HCT116 (cell line): ENCODE measurements around the gene FRMD7. TPM values are rescaled to one million over a fixed set of nuclear protein-coding genes. Genes with fewer than 3 reads are reported as not detected.

Experiments
- ATAC-seq: fragments of 200-7000 bp; cut with Tn5 transposase; 2 replicates; pipeline ENCODE4 v1.9.1; 2020; ENCODE audit warnings: mild to moderate bottlenecking, moderate library complexity
- BruUV-seq: library from RNA; stranded (reverse); fragments of 400-500 nt; replicated peaks from 2 replicates; lab custom pipeline; 2021; lab: Mats Ljungman, UMichigan
- CTCF ChIA-PET: fragments of 300-600 bp; sonication (Branson Sonifier 250); formaldehyde crosslinking; loops from one replicate; lab custom pipeline; 2021; ENCODE audit warnings: antibody characterized with exemption; lab: Charles Lee
- POLR2A ChIA-PET: fragments of 300-600, 350-600 bp; sonication (Branson Sonifier 250); formaldehyde crosslinking; loops from one replicate; lab custom pipeline; 2021; ENCODE audit warnings: antibody characterized with exemption; lab: Charles Lee
- RAD21 ChIA-PET, 2 experiments: fragments of 300-600 bp; sonication (Branson Sonifier 250); formaldehyde crosslinking; loops; one replicate each; lab custom pipeline; 2023; ENCODE audit warnings: low total read pairs in 2 of 2; ENCODE audit not compliant: uncharacterized antibody in 2 of 2, unreplicated experiment in 2 of 2, low non-redundant PET in 1 of 2; lab: Charles Lee
- DNase-seq: peaks from one replicate; pipeline ENCODE4 v3.0.0-alpha.2; 2010; ENCODE audit warnings: low read depth, low spot score
- H2AFZ ChIP-seq: fragments of 200-600 bp; shearing (Covaris generic), sonication (generic); 2 replicates; pipeline ENCODE4 v1.6.1; 2017; ENCODE audit warnings: low read depth, mixed run types, mixed read lengths, antibody characterized with exemption, low read length; ENCODE audit not compliant: poor library complexity, severe bottlenecking
- H3K27ac ChIP-seq: 2 replicates; pipeline ENCODE4 v1.5.1; 2012; ENCODE audit warnings: low read depth, low read length
- H3K27me3 ChIP-seq: fragments of 200-600 bp; sonication (generic); 2 replicates; pipeline ENCODE4 v1.6.1; 2016; ENCODE audit warnings: mixed run types, low read length, mixed read lengths; ENCODE audit not compliant: insufficient read depth
- H3K36me3 ChIP-seq, 2 experiments: fragments of 200-500 bp in 1 of 2; fragments of 200-600 bp in 1 of 2; sonication (Bioruptor generic) in 1 of 2; sonication (generic) in 1 of 2; 2 replicates each; pipeline versions ENCODE4 v1.5.1 to v1.6.1; 2014 to 2016; ENCODE audit warnings: low read length in 2 of 2, inconsistent platforms in 1 of 2, mixed read lengths in 1 of 2, mixed run types in 1 of 2; ENCODE audit not compliant: insufficient read depth in 2 of 2, control insufficient read depth in 1 of 2
- H3K4me1 ChIP-seq, 2 experiments: fragments of 200-600 bp in 1 of 2; sonication (generic) in 1 of 2; 2 replicates each; pipeline versions ENCODE4 v1.5.1 to v1.6.1; 2012 to 2017; ENCODE audit warnings: low read length in 2 of 2, inconsistent platforms in 1 of 2, mild to moderate bottlenecking in 1 of 2, mixed read lengths in 1 of 2, mixed run types in 1 of 2, moderate library complexity in 1 of 2; ENCODE audit not compliant: insufficient read depth in 2 of 2, control insufficient read depth in 1 of 2
- H3K4me2 ChIP-seq: fragments of 200-600 bp; sonication (generic); 2 replicates; pipeline ENCODE4 v1.6.1; 2017; ENCODE audit warnings: mixed run types, low read length, mixed read lengths
- H3K4me3 ChIP-seq, 2 experiments: fragments of 200-600 bp in 1 of 2; sonication (generic) in 1 of 2; replicated peaks in 1 of 2; 2 replicates each; pipeline ENCODE4 v1.5.1; 2011 to 2016; ENCODE audit warnings: low read length in 2 of 2, control low read depth in 1 of 2, low read depth in 1 of 2, mild to moderate bottlenecking in 1 of 2, mixed read lengths in 1 of 2, mixed run types in 1 of 2
- H3K79me2 ChIP-seq: fragments of 200-600 bp; sonication (generic); 2 replicates; pipeline ENCODE4 v1.6.1; 2017; ENCODE audit warnings: mild to moderate bottlenecking, mixed run types, low read length, moderate library complexity, mixed read lengths; ENCODE audit not compliant: insufficient read depth
- H3K9ac ChIP-seq: fragments of 200-600 bp; sonication (generic); 2 replicates; pipeline ENCODE4 v1.6.1; 2016; ENCODE audit warnings: low read length, mixed read lengths
- H3K9me2 ChIP-seq: fragments of 200-600 bp; sonication (generic), shearing (Covaris generic); 2 replicates; pipeline ENCODE4 v1.6.1; 2017; ENCODE audit warnings: mixed run types, mild to moderate bottlenecking, moderate library complexity; ENCODE audit not compliant: insufficient read depth
- H3K9me3 ChIP-seq, 2 experiments: fragments of 200-500 bp in 1 of 2; fragments of 200-600 bp in 1 of 2; sonication (Bioruptor generic) in 1 of 2; sonication (generic) in 1 of 2; 2 replicates each; pipeline ENCODE4 v1.6.1; 2014 to 2017; ENCODE audit warnings: low read length in 2 of 2, mixed read lengths in 2 of 2, inconsistent platforms in 1 of 2, low read depth in 1 of 2, mild to moderate bottlenecking in 1 of 2, mixed run types in 1 of 2, moderate library complexity in 1 of 2; ENCODE audit not compliant: control insufficient read depth in 1 of 2, insufficient read depth in 1 of 2
- H4K20me1 ChIP-seq: fragments of 200-600 bp; sonication (generic), shearing (Covaris generic); 2 replicates; pipeline ENCODE4 v1.6.1; 2017; ENCODE audit warnings: mixed run types, mild to moderate bottlenecking, moderate library complexity; ENCODE audit not compliant: insufficient read depth
- ATF3 ChIP-seq: IDR thresholded peaks from 2 replicates; pipeline ENCODE4 v1.6.1; 2012
- CEBPB ChIP-seq: IDR thresholded peaks from 2 replicates; pipeline ENCODE4 v1.6.1; 2012; ENCODE audit warnings: low read depth
- CTCF ChIP-seq, 3 experiments: fragments of 200-600 bp in 1 of 3; sonication (generic) in 1 of 3; IDR thresholded peaks in 2 of 3; conservative IDR thresholded peaks in 1 of 3; 2 replicates each; pipeline ENCODE4 v1.5.1; 2012 to 2017; ENCODE audit warnings: low read depth in 2 of 3, low read length in 2 of 3, antibody characterized with exemption in 1 of 3, borderline replicate concordance in 1 of 3, control low read depth in 1 of 3, mild to moderate bottlenecking in 1 of 3, mixed read lengths in 1 of 3, mixed run types in 1 of 3, moderate library complexity in 1 of 3; ENCODE audit not compliant: insufficient read depth in 1 of 3
- ELF1 ChIP-seq: IDR thresholded peaks from 2 replicates; pipeline ENCODE4 v1.6.1; 2012; ENCODE audit warnings: low read depth, borderline replicate concordance
- EZH2 ChIP-seq: fragments of 200-600 bp; sonication (generic); IDR thresholded peaks from 2 replicates; pipeline ENCODE4 v1.6.1; 2017; ENCODE audit warnings: antibody characterized with exemption, mixed run types
- EZH2phosphoT487 ChIP-seq: fragments of 200-600 bp; IDR thresholded peaks from 2 replicates; pipeline ENCODE4 v1.6.1; 2018; ENCODE audit warnings: antibody characterized with exemption, borderline replicate concordance
- FOSL1 ChIP-seq: IDR thresholded peaks from 2 replicates; pipeline ENCODE4 v1.6.1; 2012; ENCODE audit warnings: low read depth
- JUND ChIP-seq: IDR thresholded peaks from 2 replicates; pipeline ENCODE4 v1.6.1; 2012
- MAX ChIP-seq: IDR thresholded peaks from 2 replicates; pipeline ENCODE4 v1.6.1; 2012
- POLR2AphosphoS5 ChIP-seq: IDR thresholded peaks from 2 replicates; pipeline ENCODE4 v1.6.1; 2011; ENCODE audit warnings: mild to moderate bottlenecking, low read depth, low read length, moderate library complexity
- RAD21 ChIP-seq: IDR thresholded peaks from 2 replicates; pipeline ENCODE4 v1.6.1; 2012; ENCODE audit warnings: low read depth, mild to moderate bottlenecking
- SIN3A ChIP-seq: IDR thresholded peaks from 2 replicates; pipeline ENCODE4 v1.6.1; 2012; ENCODE audit warnings: low read depth
- SP1 ChIP-seq: IDR thresholded peaks from 2 replicates; pipeline ENCODE4 v1.6.1; 2012; ENCODE audit warnings: low read depth
- SRF ChIP-seq: IDR thresholded peaks from 2 replicates; pipeline ENCODE4 v1.6.1; 2012; ENCODE audit warnings: low read depth
- TCF7L2 ChIP-seq: IDR thresholded peaks from 2 replicates; pipeline ENCODE4 v1.7.0; 2011; ENCODE audit warnings: borderline replicate concordance, inconsistent platforms; ENCODE audit not compliant: insufficient read depth, insufficient read length; ENCODE audit errors: extremely low read depth
- YY1 ChIP-seq: IDR thresholded peaks from 2 replicates; pipeline ENCODE4 v1.6.1; 2011; ENCODE audit warnings: low read length, low read depth, moderate library complexity, mild to moderate bottlenecking; ENCODE audit not compliant: insufficient replicate concordance; ENCODE audit errors: extremely low read depth
- ZFX ChIP-seq: fragments of 450-650 bp; IDR thresholded peaks from 2 replicates; pipeline ENCODE4 v1.6.1; 2017
- intact Hi-C: fragments of 100-400 bp; cut with micrococcal nuclease; formaldehyde crosslinking; loops from 2 replicates; pipeline ENCODE4 v1.10.0; 2022
- total RNA-seq: library from RNA; stranded (reverse); gene quantifications from one replicate; pipeline ENCODE4 v1.2.1, GENCODE V29; 2021; ENCODE audit not compliant: unreplicated experiment

FRMD7 gene
- total RNA-seq, 1 experiment from 2014 or later = not detected

- ChIA-PET POLR2A (no interaction called here), CTCF (no interaction called here), RAD21 (no interaction called here)
- intact Hi-C loops = no loop called here
- Histone ChIP-seq H3K36me3 (no peaks in the 10 kb centered on the region), H3K27ac (no peak overlapping the region), H3K79me2 (no peaks in the 10 kb centered on the region), H2AFZ (no peak overlapping the region), H3K9ac (no peak overlapping the region), H3K9me3 (no peaks in the 10 kb centered on the region), H3K4me1 (no peaks in the 10 kb centered on the region), H4K20me1 (no peaks in the 10 kb centered on the region), H3K4me3 (no peak overlapping the region), H3K4me2 (no peak overlapping the region), H3K9me2 (no peaks in the 10 kb centered on the region), H3K27me3 (no peaks in the 10 kb centered on the region)
- DNase-seq (no peak), ATAC-seq (no peak)
- TF ChIP-seq RAD21 (no peak), EZH2phosphoT487 (no peak), MAX (no peak), SIN3A (no peak), SP1 (no peak), TCF7L2 (no peak), ELF1 (no peak), FOSL1 (no peak), EZH2 (no peak), ATF3 (no peak), SRF (no peak), CEBPB (no peak), YY1 (no peak), CTCF (IDR thresholded peaks at IDR 0.05 in 2 of 3, conservative IDR thresholded peaks at IDR 0.05 in 1 of 3; ENCODE audit: borderline replicate concordance in 1 of 3, insufficient read depth in 1 of 3, low read depth in 2 of 3, low read length in 2 of 3) (no peak), JUND (no peak), POLR2AphosphoS5 (no peak), ZFX (no peak)
- BruUV-seq = no TSS peak
Measured at GRCh38 chrX:132120913-132121312, 6.9 kb downstream of the FRMD7 start.
